IMR-90 (cell line): Measurements from ENCODE around the gene CAMTA2. TPM values are rescaled to one million over a fixed set of nuclear protein-coding genes. Genes with fewer than 3 reads are reported as not detected.

Source experiments
- ATAC-seq: fragments of 200-7000 bp; cut with Tn5 transposase; 2 replicates; pipeline ENCODE4 v1.9.1; 2020; ENCODE audit warnings: low read depth, mild to moderate bottlenecking, moderate library complexity
- BruUV-seq: library from RNA; stranded (reverse); fragments of 400-500 nt; replicated peaks from 2 replicates; lab custom pipeline; 2021; lab: Mats Ljungman, UMichigan
- CTCF ChIA-PET: fragments of 300-600 bp; formaldehyde crosslinking; extraction: SDS; loops from one replicate; lab custom pipeline; 2021; ENCODE audit warnings: antibody characterized with exemption; lab: Yijun Ruan, JAX
- POLR2A ChIA-PET: fragments of 300-600 bp; sonication (Branson Sonifier 250); formaldehyde crosslinking; loops from one replicate; lab custom pipeline; 2022; ENCODE audit warnings: antibody characterized with exemption; ENCODE audit not compliant: unreplicated experiment; lab: Charles Lee
- DNase-seq: peaks from one replicate; pipeline ENCODE4 v3.0.0; 2013
- H2AFZ ChIP-seq: replicated peaks from 2 replicates; pipeline ENCODE3; 2013; ENCODE audit warnings: low read length, mild to moderate bottlenecking; ENCODE audit not compliant: poor library complexity
- H2AK5ac ChIP-seq: 2 replicates; pipeline ENCODE4 v1.6.1; 2013; ENCODE audit warnings: low read depth, low read length, inconsistent platforms
- H2AK9ac ChIP-seq: replicated peaks from 2 replicates; pipeline ENCODE3; 2013; ENCODE audit warnings: mild to moderate bottlenecking, low read depth, low read length, moderate library complexity; ENCODE audit not compliant: poor library complexity
- H2BK120ac ChIP-seq: 2 replicates; pipeline ENCODE4 v1.6.1; 2013; ENCODE audit warnings: low read depth, low read length, inconsistent platforms
- H2BK15ac ChIP-seq: 3 replicates; pipeline ENCODE4 v1.6.1; 2013; ENCODE audit warnings: low read depth, low read length, inconsistent platforms
- H2BK20ac ChIP-seq: 2 replicates; pipeline ENCODE4 v1.6.1; 2013; ENCODE audit warnings: low read depth, mild to moderate bottlenecking, inconsistent platforms, low read length, moderate library complexity
- H2BK5ac ChIP-seq: 2 replicates; pipeline ENCODE4 v1.6.1; 2013; ENCODE audit warnings: mild to moderate bottlenecking, low read depth, low read length, inconsistent platforms; ENCODE audit not compliant: poor library complexity, severe bottlenecking
- H3K14ac ChIP-seq: replicated peaks from 2 replicates; pipeline ENCODE4 v1.6.1; 2013; ENCODE audit warnings: low read depth, low read length, inconsistent platforms
- H3K18ac ChIP-seq: 2 replicates; pipeline ENCODE4 v1.6.1; 2013; ENCODE audit warnings: low read depth, low read length, control low read depth
- H3K23ac ChIP-seq: 2 replicates; pipeline ENCODE4 v1.6.1; 2013; ENCODE audit warnings: low read depth, low read length, inconsistent platforms
- H3K27ac ChIP-seq: 2 replicates; pipeline ENCODE4 v1.5.1; 2013; ENCODE audit warnings: mild to moderate bottlenecking, control low read depth, low read length; ENCODE audit not compliant: insufficient read depth
- H3K27me3 ChIP-seq: 2 replicates; pipeline ENCODE4 v1.6.1; 2013; ENCODE audit warnings: low read length; ENCODE audit not compliant: control insufficient read depth, insufficient read depth
- H3K36me3 ChIP-seq: 2 replicates; pipeline ENCODE4 v1.6.1; 2013; ENCODE audit warnings: low read length, mixed read lengths; ENCODE audit not compliant: control insufficient read depth, insufficient read depth
- H3K4ac ChIP-seq: 2 replicates; pipeline ENCODE4 v1.6.1; 2013; ENCODE audit warnings: low read depth, low read length, inconsistent platforms
- H3K4me1 ChIP-seq: 2 replicates; pipeline ENCODE4 v1.6.1; 2013; ENCODE audit warnings: low read length, mixed read lengths; ENCODE audit not compliant: control insufficient read depth, insufficient read depth
- H3K4me2 ChIP-seq: 2 replicates; pipeline ENCODE4 v1.6.1; 2013; ENCODE audit warnings: low read depth, mild to moderate bottlenecking, control low read depth, low read length, moderate library complexity
- H3K4me3 ChIP-seq: 2 replicates; pipeline ENCODE4 v1.5.1; 2013; ENCODE audit warnings: low read depth, mild to moderate bottlenecking, control low read depth, low read length, moderate library complexity; ENCODE audit not compliant: insufficient read depth
- H3K56ac ChIP-seq: 2 replicates; pipeline ENCODE4 v1.6.1; 2013; ENCODE audit warnings: low read length, inconsistent platforms; ENCODE audit not compliant: insufficient read depth; ENCODE audit errors: extremely low read depth
- H3K79me1 ChIP-seq, 2 experiments: 2 replicates each; pipeline ENCODE4 v1.6.1; 2013; ENCODE audit warnings: low read length in 2 of 2, inconsistent platforms in 1 of 2, low read depth in 1 of 2
- H3K9ac ChIP-seq: 2 replicates; pipeline ENCODE4 v1.6.1; 2013; ENCODE audit warnings: low read depth, low read length, control low read depth
- H3K9me1 ChIP-seq: 2 replicates; pipeline ENCODE4 v1.6.1; 2013; ENCODE audit warnings: low read length, inconsistent platforms; ENCODE audit not compliant: insufficient read depth
- H3K9me3 ChIP-seq: 2 replicates; pipeline ENCODE4 v1.6.1; 2013; ENCODE audit warnings: low read length; ENCODE audit not compliant: control insufficient read depth, insufficient read depth
- H4K20me1 ChIP-seq: 2 replicates; pipeline ENCODE4 v1.6.1; 2013; ENCODE audit warnings: low read length, inconsistent platforms; ENCODE audit not compliant: insufficient read depth
- H4K5ac ChIP-seq: 2 replicates; pipeline ENCODE4 v1.6.1; 2013; ENCODE audit warnings: mild to moderate bottlenecking, low read depth, low read length, control low read depth
- H4K8ac ChIP-seq, 2 experiments: 2 replicates each; pipeline ENCODE4 v1.6.1; 2013; ENCODE audit warnings: low read depth in 2 of 2, low read length in 2 of 2, control low read depth in 1 of 2, inconsistent platforms in 1 of 2
- H4K91ac ChIP-seq: 2 replicates; pipeline ENCODE4 v1.6.1; 2013; ENCODE audit warnings: low read depth, low read length, inconsistent platforms; ENCODE audit not compliant: insufficient read depth
- FOS ChIP-seq: fragments of 150-350 bp; IDR thresholded peaks from 2 replicates; pipeline ENCODE4 v1.6.1; 2016; ENCODE audit warnings: low read depth, low read length
- MAZ ChIP-seq: IDR thresholded peaks from 2 replicates; pipeline ENCODE4 v1.6.1; 2012; ENCODE audit warnings: low read depth, mild to moderate bottlenecking, low read length, improper control_type of control experiment, moderate library complexity, borderline replicate concordance
- NFE2L2 ChIP-seq: fragments of 150-350 bp; IDR thresholded peaks from 2 replicates; pipeline ENCODE4 v1.6.1; 2016; ENCODE audit warnings: low read depth, mild to moderate bottlenecking, low read length
- POLR2A ChIP-seq: IDR thresholded peaks from 2 replicates; pipeline ENCODE4 v1.6.1; 2012; ENCODE audit warnings: mild to moderate bottlenecking, low read depth, low read length
- RFX5 ChIP-seq: IDR thresholded peaks from 2 replicates; pipeline ENCODE4 v1.8.0; 2012; ENCODE audit warnings: low read depth, mild to moderate bottlenecking, low read length, moderate library complexity
- WGBS, 2 experiments: methylation state at CpG; one replicate each; pipeline versions ENCODE4 v1.1.5 to v1.1.7; 2013; ENCODE audit warnings: missing lambda C conversion rate in 2 of 2; ENCODE audit not compliant: insufficient read length in 1 of 2; ENCODE audit errors: extremely low coverage in 2 of 2; 5-methylcytosine and 5-hydroxymethylcytosine counted together
- dilution Hi-C: fragments of 300-500 bp; cut with HindIII; formaldehyde crosslinking; loops from one replicate; pipeline ENCODE4 v1.14.3; 2018; ENCODE audit warnings: low sequenced_read_pairs; ENCODE audit not compliant: unreplicated experiment
- in situ Hi-C: fragments of 300-500 bp; cut with MboI; formaldehyde crosslinking; loops from 3 replicates; pipeline ENCODE4 v1.14.3; 2019; ENCODE audit warnings: low sequenced_read_pairs, inconsistent platforms, mixed read lengths
- intact Hi-C: fragments of 100-400 bp; cut with micrococcal nuclease; formaldehyde crosslinking; loops from 2 replicates; pipeline ENCODE4 v1.10.0; 2022
- polyA plus RNA-seq, 3 experiments: library from polyadenylated mRNA; depleted of rRNA; stranded (reverse); fragments of >200 nt; gene quantifications; 2 replicates each; pipeline ENCODE4 v1.2.3, GENCODE V29; 2012; ENCODE audit warnings: low replicate concordance in 1 of 3
- total RNA-seq: library from RNA; depleted of rRNA; stranded (reverse); fragments of >200 nt; gene quantifications from 2 replicates; pipeline ENCODE4 v1.2.3, GENCODE V29; 2012

Gene CAMTA2
- total and polyA plus RNA-seq, 2 of the 4 experiments (the other 2 are of a cell fraction) = 1.4 to 54.7 TPM

- no peak overlapping the region for H3K4ac ChIP-seq
- H2BK20ac ChIP-seq = no peak overlapping the region
- H3K4me3 ChIP-seq = no peak overlapping the region
- no peak overlapping the region for H3K14ac ChIP-seq
- WGBS, 2 experiments = 90% methylated on average over 6 of the region's 12 CpGs; no CpG with 5 or more reads in 1 of the 2 experiments
- H2AFZ ChIP-seq = no peak overlapping the region
- H3K9me1 ChIP-seq = peaks cover 19% of the 10 kb centered on the region
- ATAC-seq (no peak), DNase-seq (no peak)
- BruUV-seq = no TSS peak
- no peak overlapping the region for H3K56ac ChIP-seq
- no peak overlapping the region for H3K23ac ChIP-seq
- no peak overlapping the region for H4K8ac ChIP-seq
- dilution Hi-C loops (no loop called here), intact Hi-C loops (no loop called here), in situ Hi-C loops (no loop called here)
- no peaks in the 10 kb centered on the region for H3K27me3 ChIP-seq
- H2BK120ac ChIP-seq = no peak overlapping the region
- TF ChIP-seq RFX5 (no peak), MAZ (no peak), FOS (no peak), POLR2A (no peak), NFE2L2 (no peak)
- H3K27ac ChIP-seq = no peak overlapping the region
- H4K5ac ChIP-seq = no peak overlapping the region
- peaks cover 9 to 56% of the 10 kb centered on the region in 2 experiments; a peak in 3 of 4 replicates for H3K79me1 ChIP-seq
- H4K20me1 ChIP-seq = peaks cover 3% of the 10 kb centered on the region; the same call in 1 of the 2 replicates
- peaks cover 39% of the 10 kb centered on the region for H3K36me3 ChIP-seq
- H2BK15ac ChIP-seq = no peak overlapping the region
- POLR2A ChIA-PET = no interaction called here
- no peak overlapping the region for H3K9ac ChIP-seq
- H3K9me3 ChIP-seq = no peaks in the 10 kb centered on the region
- no peak overlapping the region for H3K4me2 ChIP-seq
- H4K91ac ChIP-seq = no peak overlapping the region
- peaks cover 14% of the 10 kb centered on the region for H3K4me1 ChIP-seq
- no peak overlapping the region for H2BK5ac ChIP-seq
- CTCF ChIA-PET = no interaction called here
- no peak overlapping the region for H3K18ac ChIP-seq
- H2AK5ac ChIP-seq = no peak overlapping the region
- H2AK9ac ChIP-seq = peak overlapping the region; percentile 56
These were observed 15.2 kb downstream of the CAMTA2 start for GRCh38 chr17:4972322-4972721.
